Measurements from ENCODE around the gene MTOR. TPM values are rescaled to one million over a fixed set of nuclear protein-coding genes. Genes with fewer than 3 reads are reported as not detected.
"Not testable (repeated sequence)": the region's sequence is repeated elsewhere in the genome, so short reads cannot be mapped to it uniquely, and the experiment has no call there.

Gene MTOR
- total RNA-seq, 1 donor from 2014 or later: 53.0 TPM

- TF ChIP-seq CTCF (conservative IDR thresholded peaks at IDR 0.05): no peak
- H3K27me3 Mint-ChIP-seq: no peaks in the 10 kb centered on the region
- H3K27ac Mint-ChIP-seq: peak overlapping the region; percentile 15
- no peak for DNase-seq (ENCODE audit: extremely low spot score, unreplicated experiment)
- H3K4me3 Mint-ChIP-seq: no peak overlapping the region
- H3K9me3 Mint-ChIP-seq: no peaks in the 10 kb centered on the region
- no peaks in the 10 kb centered on the region for H3K4me1 Mint-ChIP-seq (ENCODE audit: unreplicated experiment)
- peaks cover 5% of the 10 kb centered on the region for H3K36me3 Mint-ChIP-seq
Measured at GRCh38 chr1:11114966-11115365, 147.4 kb downstream of the MTOR start.

GRCh38 chr1:11109047-11109760, 153.1 kb downstream of the MTOR start:
- H3K36me3 Mint-ChIP-seq: peaks cover 21% of the 10 kb centered on the region
- DNase-seq (ENCODE audit: extremely low spot score, unreplicated experiment): no peak
- no peaks in the 10 kb centered on the region for H3K27me3 Mint-ChIP-seq
- no peaks in the 10 kb centered on the region for H3K4me1 Mint-ChIP-seq (ENCODE audit: unreplicated experiment)
- H3K9me3 Mint-ChIP-seq: no peaks in the 10 kb centered on the region
- no peak for TF ChIP-seq CTCF (conservative IDR thresholded peaks at IDR 0.05)
- no peak overlapping the region for H3K27ac Mint-ChIP-seq
- H3K4me3 Mint-ChIP-seq: no peak overlapping the region

- Mint-ChIP-seq H3K4me3 (no peak overlapping the region), H3K27me3 (no peaks in the 10 kb centered on the region), H3K4me1 (ENCODE audit: unreplicated experiment) (no peaks in the 10 kb centered on the region), H3K27ac (no peak overlapping the region), H3K36me3 (peaks cover 18% of the 10 kb centered on the region), H3K9me3 (no peaks in the 10 kb centered on the region)
- DNase-seq (ENCODE audit: extremely low spot score, unreplicated experiment): peak; percentile 25
- no peak for TF ChIP-seq CTCF (conservative IDR thresholded peaks at IDR 0.05)
Measured at GRCh38 chr1:11107599-11107998, 154.8 kb downstream of the MTOR start.

DNA sequence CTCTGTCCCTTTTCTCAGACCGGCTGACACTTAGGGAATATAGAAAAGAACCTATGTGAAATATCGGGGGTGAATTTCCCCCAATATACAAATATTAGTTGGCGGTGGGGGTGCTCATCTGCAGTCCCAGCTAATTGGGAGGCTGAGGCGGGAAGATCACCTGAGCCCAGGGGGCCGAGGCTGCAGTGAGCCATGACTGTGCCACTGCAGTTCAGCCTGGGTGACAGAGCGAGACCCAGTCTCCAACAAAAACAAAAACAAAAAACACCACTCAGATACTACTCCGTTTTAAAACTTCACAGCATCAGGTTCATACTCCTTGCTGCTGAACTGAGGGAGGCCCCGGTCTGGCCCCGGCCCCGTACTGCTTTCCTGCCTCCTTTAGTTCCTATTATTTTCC, 156.8 kb downstream of the MTOR start:
- DNase-seq (ENCODE audit: extremely low spot score, unreplicated experiment): peak; percentile 27
- Mint-ChIP-seq H3K27me3 (no peaks in the 10 kb centered on the region), H3K27ac (no peak overlapping the region), H3K9me3 (no peaks in the 10 kb centered on the region), H3K36me3 (peaks cover 16% of the 10 kb centered on the region), H3K4me3 (no peak overlapping the region), H3K4me1 (ENCODE audit: unreplicated experiment) (peaks cover 5% of the 10 kb centered on the region)
- no peak for TF ChIP-seq CTCF (conservative IDR thresholded peaks at IDR 0.05)

GRCh38 chr1:11101347-11101746, 161.0 kb downstream of the MTOR start:
- peaks cover 13% of the 10 kb centered on the region for H3K4me1 Mint-ChIP-seq (ENCODE audit: unreplicated experiment)
- H3K27ac Mint-ChIP-seq: peak overlapping the region; percentile 44
- TF ChIP-seq CTCF (conservative IDR thresholded peaks at IDR 0.05): no peak

GRCh38 chr1:11100806-11101205, 161.5 kb downstream of the MTOR start:
- peaks cover 13% of the 10 kb centered on the region for H3K4me1 Mint-ChIP-seq (ENCODE audit: unreplicated experiment)
- H3K27me3 Mint-ChIP-seq; H3K4me3 Mint-ChIP-seq; H3K9me3 Mint-ChIP-seq; H3K36me3 Mint-ChIP-seq; H3K27ac Mint-ChIP-seq; DNase-seq (ENCODE audit: extremely low spot score, unreplicated experiment): not testable (repeated sequence)

More at GRCh38 chr1:11101347-11101746, 161.0 kb downstream of the MTOR start:
- DNase-seq (ENCODE audit: extremely low spot score, unreplicated experiment): no peak
- H3K4me3 Mint-ChIP-seq: peak overlapping the region; percentile 79
- no peaks in the 10 kb centered on the region for H3K9me3 Mint-ChIP-seq
- H3K36me3 Mint-ChIP-seq: peaks cover 7% of the 10 kb centered on the region
- no peaks in the 10 kb centered on the region for H3K27me3 Mint-ChIP-seq

Data from type B pancreatic cell (in vitro differentiated cells).